Measurements from ENCODE around the gene DAND5.

- TF ChIP-seq TCF7 (IDR thresholded peaks at IDR 0.05; ENCODE audit: borderline replicate concordance): no peak
- TF ChIP-seq ZNF695 (CRISPR knock-in tag; IDR thresholded peaks at IDR 0.05): no peak
- TF ChIP-seq MCM5 (IDR thresholded peaks at IDR 0.05; ENCODE audit: low read depth): no peak
- no peak; the same call in 1 of the 2 replicates for TF ChIP-seq POLR2AphosphoS5 (IDR thresholded peaks at IDR 0.05; ENCODE audit: control insufficient read depth, insufficient read depth, low read depth, low read length)
- TF ChIP-seq SMARCC2 (IDR thresholded peaks at IDR 0.05; ENCODE audit: low read depth): no peak
- no peak for TF ChIP-seq JUND (IDR thresholded peaks at IDR 0.05; ENCODE audit: borderline replicate concordance, low read depth, low read length)
- TF ChIP-seq JUND (tag; IDR thresholded peaks at IDR 0.05; ENCODE audit: borderline replicate concordance, low read depth, low read length): no peak
Measured at GRCh38 chr19:12952488-12953137, 16.8 kb upstream of the DAND5 start.

All from K562 (cell line).